SK-N-DZ (cell line): ENCODE data around the gene PCBP2.

Experiments
- DNase-seq: peaks from one replicate; pipeline ENCODE4 v3.0.0-alpha.2; 2015; ENCODE audit warnings: low spot score

Gene PCBP2

DNA sequence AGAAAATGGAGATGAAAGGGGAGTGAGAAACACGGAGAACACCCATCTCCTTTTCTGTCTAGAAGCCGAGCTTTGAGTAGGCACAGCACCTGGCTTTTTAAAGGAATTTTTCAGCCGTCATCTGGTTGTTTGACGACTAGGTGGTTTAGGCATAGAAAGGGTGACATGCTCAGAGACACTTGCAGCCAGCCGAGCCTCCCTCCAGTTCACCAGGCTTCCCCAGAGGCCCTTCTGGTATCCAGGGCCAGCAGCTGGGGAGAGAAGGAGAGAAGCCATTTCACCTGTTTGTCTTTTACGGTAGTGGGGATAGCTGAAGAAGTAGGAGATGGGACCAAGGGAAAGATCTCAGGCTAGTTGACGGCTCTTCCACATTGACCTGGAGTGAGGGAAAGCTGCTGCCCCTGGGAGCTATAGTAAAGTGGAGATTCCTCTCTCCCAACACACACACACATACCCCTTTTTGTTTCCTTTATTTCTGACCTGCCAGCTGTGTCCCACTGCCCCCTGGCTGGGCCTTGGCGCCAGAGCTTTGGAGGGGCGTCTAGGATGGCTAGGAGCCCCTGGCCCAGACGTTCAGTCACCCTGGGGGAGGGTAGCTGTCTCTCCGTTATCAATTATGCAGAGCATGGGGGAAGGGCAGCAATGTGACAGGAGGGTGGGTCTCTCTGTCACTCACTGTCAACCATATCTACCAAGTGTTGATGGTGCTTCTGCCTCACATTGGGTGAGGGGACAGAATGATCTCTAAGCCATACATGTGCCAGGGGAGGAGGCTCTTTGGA is 41.9 kb downstream of the PCBP2 start:
- no peak for DNase-seq

DNA sequence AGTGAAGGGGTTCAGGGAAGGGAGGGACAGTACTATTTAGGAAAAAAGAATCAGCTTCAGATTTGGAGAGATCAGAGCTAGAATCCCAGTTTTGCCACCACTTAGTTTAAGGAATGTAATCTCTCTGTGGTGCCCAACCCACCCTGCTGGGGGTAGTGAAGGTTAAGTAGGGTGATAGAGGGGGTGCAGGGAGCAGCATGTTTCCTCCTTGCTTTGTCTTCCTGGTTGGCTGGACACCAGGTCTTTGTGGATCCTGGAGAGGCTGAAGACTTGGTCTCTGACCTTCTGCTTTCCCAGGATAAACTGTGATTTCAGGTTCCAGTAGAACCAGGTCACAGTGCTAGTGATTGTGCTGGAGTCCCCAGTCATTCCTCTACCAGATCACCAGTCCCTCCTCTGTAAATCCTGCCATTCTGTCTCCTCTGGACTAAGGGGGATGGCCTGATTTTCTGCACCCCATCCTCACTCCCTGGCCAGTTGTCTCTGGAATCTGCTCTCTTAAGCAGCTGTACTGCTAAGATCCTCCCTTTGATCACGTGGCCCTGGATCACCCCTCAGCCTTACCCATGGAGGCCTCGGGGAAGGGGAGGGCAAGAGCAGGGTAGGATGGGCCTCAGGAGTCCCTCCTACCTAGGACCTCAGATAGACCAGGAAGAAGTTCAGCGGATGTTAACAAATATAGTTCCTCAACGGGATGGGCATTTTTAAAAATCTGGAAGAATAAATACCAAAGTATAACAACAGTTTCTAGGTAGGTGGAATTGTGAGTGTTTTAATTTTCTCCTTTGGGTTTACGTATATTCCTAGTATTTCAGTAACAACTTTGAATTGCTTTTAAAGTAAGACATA is 44.2 kb downstream of the PCBP2 start:
- peak; percentile 60 for DNase-seq

DNA sequence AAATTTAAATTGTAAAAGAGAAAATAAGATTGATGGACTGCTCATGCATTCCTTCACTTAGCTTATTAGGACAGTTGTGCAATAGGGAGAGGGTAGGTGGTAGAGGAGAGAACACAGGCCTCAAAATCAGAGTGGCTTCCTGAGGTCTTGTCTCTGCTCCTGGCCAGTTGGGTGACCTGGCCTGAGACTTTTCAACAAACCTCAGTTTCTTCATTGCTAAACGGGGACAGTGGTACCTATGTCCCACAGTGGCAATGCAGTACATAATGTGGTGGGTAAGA is 44.8 kb downstream of the PCBP2 start:
- DNase-seq = no peak

DNA sequence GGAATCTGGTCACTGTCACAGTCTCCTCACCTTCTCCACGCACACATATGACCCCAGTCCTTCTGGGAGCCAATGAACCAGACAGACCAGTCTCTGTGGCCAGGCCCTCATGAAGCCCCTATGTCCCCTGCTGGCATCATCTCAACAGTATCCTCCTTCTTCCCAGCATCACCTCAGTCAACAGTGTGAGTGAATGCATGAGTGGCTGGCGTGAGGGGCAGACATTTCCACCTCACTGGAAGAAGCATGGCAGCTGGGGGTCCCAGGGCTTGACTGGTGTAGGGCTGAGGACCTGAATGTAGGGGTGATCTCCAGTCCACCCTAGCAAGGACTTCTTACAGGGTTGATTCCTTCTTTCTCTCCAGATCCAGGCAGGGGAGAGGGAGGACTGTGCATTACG is 45.6 kb downstream of the PCBP2 start:
- no peak for DNase-seq

DNA sequence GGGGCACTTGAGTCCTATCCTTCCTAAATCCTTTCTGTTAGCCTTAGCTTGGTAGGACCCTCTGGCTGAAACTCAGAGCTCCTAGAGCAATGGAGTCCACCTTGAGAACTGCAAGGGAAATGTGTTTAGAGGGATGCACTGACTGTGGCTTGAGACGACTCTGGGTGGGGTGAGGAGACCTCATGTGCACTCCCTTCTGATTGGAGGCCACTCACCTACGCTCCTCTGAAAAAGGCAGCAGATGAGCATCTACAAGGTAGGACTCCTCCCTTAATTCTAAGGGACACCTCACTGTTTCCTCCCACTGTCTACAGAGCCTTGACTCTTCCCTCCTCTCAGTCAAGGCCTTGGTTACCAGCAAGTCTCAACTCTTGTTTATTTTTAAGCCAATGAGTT is 46.3 kb downstream of the PCBP2 start:
- no peak for DNase-seq

DNA sequence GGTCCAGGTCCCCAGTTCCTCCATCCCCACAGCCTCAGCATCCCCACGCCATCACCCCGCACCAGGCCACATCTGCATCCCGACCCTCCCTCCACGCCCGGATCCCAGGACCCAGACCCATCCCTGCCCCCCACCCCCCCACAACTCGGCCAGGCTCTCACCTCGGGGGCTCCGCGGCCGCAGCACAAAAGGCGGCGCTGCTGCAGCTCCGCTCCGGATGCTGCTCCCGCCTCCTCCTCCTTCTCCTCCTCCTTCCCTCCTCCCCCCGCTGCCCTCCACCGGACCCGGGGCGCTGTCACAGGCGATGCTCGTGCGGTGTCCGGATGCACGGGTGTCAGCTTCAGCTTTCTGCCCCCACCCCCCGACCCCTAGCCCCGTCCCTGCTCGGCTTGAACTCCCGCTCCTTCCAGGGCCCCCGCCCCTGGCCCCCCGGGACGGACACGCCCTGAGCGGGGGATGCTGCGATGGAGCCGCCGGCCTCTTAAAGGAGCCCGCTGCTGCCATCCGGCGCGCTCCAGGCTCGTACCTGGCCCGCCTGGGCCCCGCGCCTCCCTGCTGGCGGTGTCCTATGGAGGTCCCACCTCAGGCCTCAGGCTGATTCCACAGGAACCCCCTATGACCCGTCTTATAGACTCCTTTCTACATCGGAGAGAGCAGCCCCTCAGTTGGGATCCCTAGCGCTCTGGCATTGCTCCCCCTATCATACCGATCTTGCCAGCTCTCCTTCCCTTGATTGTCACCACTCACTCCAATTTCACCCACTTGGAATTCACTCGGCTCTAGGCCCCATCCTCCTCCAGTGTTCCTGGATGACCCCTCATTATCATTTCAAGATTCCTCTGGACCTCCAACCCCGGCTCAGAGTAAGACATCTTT is 47.6 kb downstream of the PCBP2 start, which contains the start of gene MAP3K12:
MAP3K12 (minus strand) TSS at position 193 of the 876 bp plus-strand sequence. CDS start 12,067 bp downstream, outside the sequence.
- peak; percentile 71 for DNase-seq

DNA sequence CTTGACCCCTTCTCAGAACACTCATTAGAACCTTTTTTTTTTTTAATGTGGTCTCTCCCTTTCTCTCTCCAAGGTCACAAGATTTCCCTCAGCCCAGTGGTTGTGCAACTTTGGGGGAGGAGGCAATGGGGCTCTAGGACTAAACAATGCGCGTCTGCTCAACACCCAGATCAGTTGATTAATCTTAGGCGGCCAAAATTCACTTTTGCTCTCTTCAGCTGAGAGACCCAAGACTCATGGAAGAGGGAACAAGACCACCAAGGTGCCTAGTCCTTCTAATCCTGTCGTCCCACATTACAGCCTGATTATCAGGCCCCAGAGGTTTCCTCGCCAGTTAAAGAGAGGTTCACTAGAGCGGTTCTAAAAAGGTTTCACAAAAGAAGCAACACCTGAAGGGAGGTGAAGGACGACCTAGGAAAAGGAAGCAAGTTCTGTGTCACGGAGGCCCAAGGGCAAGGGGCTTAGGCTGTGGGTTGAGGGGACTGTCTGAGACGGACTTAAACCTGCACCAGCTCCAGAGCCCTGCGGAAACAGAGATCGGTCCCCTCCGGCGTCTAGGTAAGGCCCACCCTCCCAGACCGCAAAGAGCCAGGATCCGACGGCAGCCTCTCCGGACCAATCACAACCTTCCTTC is 48.4 kb downstream of the PCBP2 start:
- no peak for DNase-seq

DNA sequence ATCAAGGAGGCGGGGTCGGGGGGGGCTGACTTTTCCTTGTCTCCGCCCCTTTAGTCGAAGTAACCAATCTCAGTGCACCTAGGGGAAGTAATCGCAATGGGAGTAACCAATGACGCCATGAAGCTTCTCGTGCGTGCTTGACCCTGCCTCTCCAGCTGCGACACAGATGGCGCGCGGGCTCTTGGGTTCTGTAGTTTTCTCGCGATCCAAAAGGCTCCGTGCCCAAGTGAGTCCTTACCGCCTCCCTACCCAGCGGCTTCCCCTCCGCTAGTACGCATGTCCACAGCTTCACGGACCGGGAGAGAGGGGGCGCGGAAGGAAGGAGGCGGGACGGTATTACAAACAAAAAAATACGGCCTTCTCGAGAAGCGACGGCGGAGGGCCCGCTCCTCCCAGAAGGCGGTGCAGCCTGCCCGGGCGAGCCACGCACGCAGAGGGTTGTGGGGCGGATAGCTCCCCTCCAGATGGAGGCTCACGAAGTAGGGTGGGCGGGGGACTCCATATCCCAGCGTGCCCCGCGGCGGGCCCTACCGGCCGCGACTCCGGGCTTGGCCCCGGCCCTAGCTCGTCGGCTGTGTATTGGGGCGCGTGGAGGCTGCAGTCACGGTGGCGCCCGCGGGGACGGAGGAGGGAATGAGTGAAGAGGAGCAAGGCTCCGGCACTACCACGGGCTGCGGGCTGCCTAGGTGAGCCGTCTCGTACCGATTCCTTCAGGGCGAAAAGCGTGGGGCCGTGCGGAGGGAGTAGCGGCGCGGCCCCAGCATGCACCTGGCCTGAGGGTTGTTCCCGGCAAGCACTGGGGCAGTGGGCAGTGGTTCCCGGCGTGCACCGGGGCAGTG is 49.1 kb downstream of the PCBP2 start, which contains the start of gene TARBP2:
TARBP2 (plus strand) TSS at position 508 of the 839 bp plus-strand sequence; CDS start at position 634, 126 bp downstream.
- peak; percentile 99 for DNase-seq

DNA sequence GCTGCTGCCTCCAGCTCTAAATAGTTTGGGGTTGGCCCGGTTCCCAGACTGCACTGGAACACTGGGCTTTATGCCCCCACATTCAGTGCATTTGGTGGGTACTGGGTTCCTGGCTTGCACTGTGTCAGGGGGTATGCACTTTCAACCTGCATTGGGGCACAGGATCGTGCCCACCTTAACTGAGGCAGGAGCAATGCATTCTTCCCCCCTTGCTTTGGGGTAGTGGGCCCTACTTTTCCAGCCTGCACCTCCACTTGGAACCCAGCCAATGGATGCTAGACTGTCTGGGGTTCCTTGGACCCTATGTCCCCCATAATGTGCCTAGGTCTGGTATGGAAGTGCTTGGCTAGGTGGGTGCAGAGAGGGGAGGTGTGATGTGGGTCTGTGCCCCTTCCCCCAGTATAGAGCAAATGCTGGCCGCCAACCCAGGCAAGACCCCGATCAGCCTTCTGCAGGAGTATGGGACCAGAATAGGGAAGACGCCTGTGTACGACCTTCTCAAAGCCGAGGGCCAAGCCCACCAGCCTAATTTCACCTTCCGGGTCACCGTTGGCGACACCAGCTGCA is 49.8 kb downstream of the PCBP2 start:
- DNase-seq = no peak

DNA sequence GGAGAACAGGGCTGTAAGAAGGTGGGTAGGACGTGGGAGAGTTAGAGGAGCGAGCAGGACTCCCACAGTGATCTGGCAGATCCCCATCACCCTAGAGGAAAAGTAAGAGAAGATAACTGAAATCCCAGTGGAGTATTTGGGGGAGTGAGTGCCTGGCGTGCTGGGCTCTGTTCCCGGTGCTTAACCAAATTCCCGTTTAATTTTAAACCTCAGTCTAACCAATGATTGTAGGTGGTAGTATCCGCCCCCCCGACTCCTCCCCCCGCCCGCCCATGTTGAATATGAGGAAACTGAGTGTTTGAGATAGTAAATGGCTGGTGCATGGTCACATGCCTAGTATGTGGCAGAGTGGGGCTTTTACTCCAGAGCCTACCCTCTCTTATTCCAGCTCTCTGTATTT is 50.4 kb downstream of the PCBP2 start:
- no peak for DNase-seq

DNA sequence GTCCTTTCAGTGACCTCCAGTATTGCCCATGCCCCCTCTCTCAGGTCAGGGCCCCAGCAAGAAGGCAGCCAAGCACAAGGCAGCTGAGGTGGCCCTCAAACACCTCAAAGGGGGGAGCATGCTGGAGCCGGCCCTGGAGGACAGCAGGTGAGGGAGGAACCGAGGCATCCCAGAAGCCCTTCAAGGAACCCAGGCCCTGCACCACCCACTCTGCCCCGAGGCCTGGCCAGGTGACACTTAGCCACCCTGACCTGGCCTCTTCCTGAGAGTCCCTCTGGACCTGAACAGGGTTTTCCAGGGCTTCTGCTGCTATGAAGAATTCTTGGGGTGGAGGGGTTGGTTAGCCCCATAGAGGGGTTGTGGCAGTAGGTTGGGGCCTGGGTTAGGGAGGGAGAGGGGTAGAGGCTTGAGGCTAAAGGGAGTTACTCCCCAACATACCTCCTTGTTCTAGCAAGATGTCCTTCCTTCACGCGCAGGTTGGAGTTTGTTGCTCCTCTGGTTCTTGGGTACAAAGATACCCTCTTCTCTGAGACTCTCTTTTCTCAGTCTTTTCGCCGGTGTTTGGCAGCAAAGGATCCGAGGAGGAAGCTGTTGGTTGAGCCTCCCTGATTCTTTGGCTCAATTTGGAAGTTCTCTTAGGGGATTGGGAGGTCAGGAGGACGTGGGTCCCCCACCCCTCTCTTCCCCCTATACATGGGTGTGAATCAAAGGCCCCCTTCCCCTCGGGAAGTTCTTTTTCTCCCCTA is 51.3 kb downstream of the PCBP2 start:
- no peak for DNase-seq

DNA sequence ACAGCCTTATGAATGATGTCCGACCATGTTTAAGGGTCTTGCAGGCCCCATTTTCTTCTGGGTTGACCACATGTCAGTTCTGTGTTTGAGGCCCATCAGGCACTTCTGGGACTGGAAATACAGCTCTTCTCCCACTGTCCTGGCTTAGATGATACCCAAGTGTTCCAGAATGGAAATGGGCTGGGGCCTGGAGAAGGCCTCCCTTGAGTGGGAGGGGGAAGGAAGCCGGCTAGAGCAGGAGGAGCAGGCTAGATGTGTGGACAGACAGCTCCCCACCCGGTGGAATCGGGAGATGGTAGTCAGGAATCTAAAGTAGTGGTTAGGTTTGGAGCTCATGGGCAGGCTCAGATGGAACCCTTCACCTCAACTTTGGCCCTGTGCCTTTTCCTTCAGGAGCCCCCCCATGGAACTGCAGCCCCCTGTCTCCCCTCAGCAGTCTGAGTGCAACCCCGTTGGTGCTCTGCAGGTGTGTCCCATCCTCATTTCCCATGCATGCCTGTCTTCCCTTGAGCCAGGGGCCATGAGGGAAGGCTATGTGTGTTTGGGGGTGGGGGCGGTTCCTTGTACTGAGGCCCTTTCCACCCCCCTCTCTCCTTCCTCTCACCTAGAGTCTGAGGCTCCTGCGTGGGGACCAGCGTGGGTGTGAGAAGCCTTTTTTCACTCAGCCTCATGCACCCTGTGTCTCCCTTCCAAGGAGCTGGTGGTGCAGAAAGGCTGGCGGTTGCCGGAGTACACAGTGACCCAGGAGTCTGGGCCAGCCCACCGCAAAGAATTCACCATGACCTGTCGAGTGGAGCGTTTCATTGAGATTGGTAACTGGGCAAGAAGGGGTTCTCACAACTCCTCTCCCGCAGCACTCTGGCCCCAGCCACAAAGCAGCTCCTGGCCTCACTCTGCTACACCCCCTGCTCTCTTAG is 52.4 kb downstream of the PCBP2 start:
- DNase-seq = no peak

DNA sequence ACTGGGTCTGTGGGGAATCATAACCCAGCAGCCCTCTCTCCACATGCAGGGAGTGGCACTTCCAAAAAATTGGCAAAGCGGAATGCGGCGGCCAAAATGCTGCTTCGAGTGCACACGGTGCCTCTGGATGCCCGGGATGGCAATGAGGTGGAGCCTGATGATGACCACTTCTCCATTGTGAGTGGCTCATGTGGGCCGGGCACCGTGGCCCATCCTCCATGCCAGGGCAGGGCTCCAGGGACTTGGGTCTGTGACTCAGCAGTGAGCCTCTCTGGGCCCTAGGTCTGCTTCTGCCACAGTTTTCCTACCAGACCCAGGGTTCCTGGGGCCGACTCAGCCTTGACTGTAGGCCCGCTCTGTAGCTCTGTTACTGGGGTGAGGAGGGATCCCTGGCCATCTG is 53.2 kb downstream of the PCBP2 start:
- DNase-seq = no peak

DNA sequence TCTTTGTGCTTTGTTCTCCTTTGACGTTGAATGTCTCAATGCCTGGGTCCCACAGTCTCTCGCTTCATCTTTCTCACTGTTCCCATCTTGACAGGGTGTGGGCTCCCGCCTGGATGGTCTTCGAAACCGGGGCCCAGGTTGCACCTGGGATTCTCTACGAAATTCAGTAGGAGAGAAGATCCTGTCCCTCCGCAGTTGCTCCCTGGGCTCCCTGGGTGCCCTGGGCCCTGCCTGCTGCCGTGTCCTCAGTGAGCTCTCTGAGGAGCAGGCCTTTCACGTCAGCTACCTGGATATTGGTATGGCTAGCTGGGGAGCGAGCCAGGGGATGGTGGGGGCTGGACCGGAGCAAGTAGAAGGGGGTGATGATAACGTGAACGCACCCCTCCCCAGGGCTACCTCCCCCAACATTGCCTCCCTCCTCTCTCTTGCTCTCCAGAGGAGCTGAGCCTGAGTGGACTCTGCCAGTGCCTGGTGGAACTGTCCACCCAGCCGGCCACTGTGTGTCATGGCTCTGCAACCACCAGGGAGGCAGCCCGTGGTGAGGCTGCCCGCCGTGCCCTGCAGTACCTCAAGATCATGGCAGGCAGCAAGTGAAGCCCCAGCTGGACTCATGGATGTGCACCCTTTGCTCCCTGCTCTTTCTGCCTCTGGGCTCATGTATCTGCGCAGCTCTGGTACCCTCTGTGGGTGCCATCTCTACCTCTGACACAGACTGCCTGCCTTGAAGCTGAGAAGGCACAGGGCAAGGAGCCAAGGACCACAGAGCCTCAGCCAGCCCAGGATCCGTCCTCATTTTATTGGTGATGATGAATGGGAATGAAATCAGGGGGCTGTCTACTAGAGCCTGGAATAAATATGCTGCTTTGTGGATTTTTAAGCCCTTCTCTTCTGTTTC is 53.9 kb downstream of the PCBP2 start:
- no peak for DNase-seq

DNA sequence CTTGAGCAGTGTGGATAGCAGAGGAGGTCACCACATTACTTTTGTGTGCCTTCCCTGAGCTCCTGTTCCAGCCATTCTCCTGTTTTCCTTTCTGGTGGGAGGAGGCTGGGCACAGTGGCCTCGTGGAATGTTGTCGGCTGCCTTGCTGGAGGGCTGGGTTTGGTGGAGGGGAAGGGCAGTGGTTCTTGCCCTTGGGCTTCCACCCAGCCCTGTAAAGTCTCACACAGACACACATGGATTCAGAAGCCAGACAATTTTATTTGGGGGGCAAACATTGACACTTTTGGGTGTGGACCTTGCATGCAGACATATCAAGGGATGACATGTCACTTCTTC is 54.5 kb downstream of the PCBP2 start:
- DNase-seq = no peak

DNA sequence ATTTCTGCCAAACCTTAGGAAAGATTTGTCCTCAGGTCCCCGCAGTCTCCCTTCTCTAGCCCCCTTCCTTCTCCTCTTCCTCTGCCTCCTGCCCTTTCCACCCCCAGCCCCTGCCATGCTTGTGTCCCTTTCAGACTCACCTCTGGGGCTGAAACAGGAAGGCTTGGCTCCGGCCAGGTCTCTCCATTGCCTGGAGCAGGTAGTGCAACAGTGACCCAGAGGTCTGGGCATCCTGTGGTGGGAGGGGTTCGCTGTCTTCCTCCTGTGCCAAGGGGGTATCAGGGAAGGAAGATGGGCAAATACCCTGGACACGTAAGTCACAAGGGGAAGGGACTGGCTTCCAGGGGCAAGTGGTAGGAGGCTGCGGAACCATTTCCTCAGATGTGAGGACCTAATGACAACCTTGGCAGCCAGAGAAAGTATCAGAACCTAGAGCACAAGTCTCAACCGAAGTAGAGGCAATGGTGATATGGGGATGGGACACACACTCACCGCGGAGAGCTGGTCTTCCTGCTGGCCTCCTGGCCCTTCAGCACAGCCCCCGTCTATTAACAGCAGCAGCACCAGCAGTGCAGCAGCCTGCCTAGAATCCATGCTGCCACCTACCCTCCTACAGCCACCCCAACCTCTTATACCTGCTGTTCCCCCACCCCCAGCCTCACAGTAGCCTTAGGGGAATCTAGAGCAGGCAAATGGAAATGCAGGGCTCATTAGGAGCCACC is 55.1 kb downstream of the PCBP2 start, which contains the start of gene NPFF:
NPFF (minus strand) TSS at position 604 of the 722 bp plus-strand sequence; CDS start at position 594, 10 bp downstream.
- DNase-seq = no peak

DNA sequence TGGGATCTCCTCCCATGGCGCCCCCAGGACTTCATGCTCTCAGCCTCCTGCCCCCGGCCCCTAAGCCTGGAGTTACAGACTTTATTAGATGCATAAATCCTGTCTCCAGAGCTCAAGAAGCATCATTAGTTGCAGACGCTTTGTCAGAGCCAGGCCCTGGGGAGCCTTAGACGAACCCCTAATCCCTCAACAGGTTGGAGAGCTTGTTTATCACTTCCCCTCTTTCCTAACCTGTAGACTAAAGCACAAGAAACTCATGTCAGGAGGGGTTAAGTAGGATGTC is 55.6 kb downstream of the PCBP2 start:
- DNase-seq = no peak
